ENCODE results near the gene VPS35. TPM values are rescaled to one million over a fixed set of nuclear protein-coding genes. Genes with fewer than 3 reads are reported as not detected.

VPS35 gene
- total RNA-seq, 1 experiment from 2014 or later = 86.8 TPM

DNA sequence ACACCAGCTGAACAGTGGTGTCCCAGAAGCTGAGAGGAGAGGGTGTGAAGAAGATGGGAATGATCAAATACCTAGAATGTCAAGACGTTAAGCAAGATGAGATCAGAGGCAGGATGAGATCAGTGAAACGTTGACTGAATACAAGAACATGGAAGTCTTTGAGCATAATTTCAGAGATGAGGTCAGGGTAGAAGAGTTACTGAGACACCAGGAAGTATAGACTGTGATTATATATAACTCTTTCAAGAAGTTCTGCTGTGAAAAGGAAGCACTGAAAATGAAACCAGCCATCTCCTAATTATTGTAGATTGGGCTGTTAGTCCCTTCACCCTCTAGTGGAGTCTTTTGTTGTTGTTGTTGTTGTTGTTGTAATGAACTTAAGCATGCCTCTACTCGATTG is 76.9 kb downstream of the VPS35 start:
- CTCF ChIA-PET = no interaction called here

DNA sequence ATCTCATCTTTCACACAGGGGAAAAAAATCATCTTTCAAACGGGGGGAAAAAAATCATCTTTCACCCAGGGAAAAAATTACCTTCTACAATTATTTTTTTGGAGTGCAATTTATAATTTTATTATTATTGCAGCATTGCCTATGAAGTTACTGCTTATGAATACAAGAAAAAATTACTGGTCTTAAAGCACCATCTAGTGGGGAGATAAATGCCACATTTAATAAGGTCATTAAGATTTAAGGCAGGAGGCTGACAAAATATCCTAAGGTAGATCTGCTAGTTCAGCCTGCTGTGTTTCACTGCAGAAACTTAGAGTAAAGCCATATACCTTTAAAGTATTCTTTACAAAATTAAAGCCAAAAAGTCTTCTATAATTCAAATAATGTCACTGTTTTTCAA is 81.4 kb downstream of the VPS35 start:
- H3K27me3 ChIP-seq (ENCODE audit: control insufficient read depth, insufficient read depth, low read length) = no peaks in the 10 kb centered on the region
- no peak overlapping the region for H3K4me3 ChIP-seq (ENCODE audit: low read depth in 2 of 2, low read length in 2 of 2)
- H3K36me3 ChIP-seq (ENCODE audit: control insufficient read depth, insufficient read depth, low read length) = peaks cover 4% of the 10 kb centered on the region; the same call in 1 of the 2 replicates
- DNase-seq (ENCODE audit: low read depth, low spot score) (no peak), ATAC-seq (no peak)
- in situ Hi-C loops (cut with HindIII; ENCODE audit: low pct_unique_long_range_greater_than_20kb, low sequenced_read_pairs) (no loop called here), intact Hi-C loops (cut with micrococcal nuclease; ENCODE audit: unreplicated experiment) (loop anchor here (5.0 kb wide), 1 partner anchor 50 kb away; no protein-coding TSS in a partner anchor)
- H3K4me1 ChIP-seq (ENCODE audit: control insufficient read depth, insufficient read depth, low read length) = no peaks in the 10 kb centered on the region
- H3K27ac ChIP-seq (ENCODE audit: low read length) = no peak overlapping the region
- H3K9me3 ChIP-seq (ENCODE audit: control insufficient read depth, insufficient read depth, low read depth, low read length) = no peaks in the 10 kb centered on the region
- ChIA-PET POLR2A (no interaction called here), CTCF (no interaction called here)
- no TSS peak for BruUV-seq (replicated peaks)
- TF ChIP-seq CTCF (IDR thresholded peaks at IDR 0.05) (peak; percentile 43; the same call in 1 of the 2 replicates), SIN3A (IDR thresholded peaks at IDR 0.05; ENCODE audit: borderline replicate concordance, insufficient read depth, low read depth, low read length) (no peak)

More for the DNA sequence above, 76.9 kb downstream of the VPS35 start:
- POLR2A ChIA-PET = no interaction called here
- Histone ChIP-seq H3K4me1 (ENCODE audit: control insufficient read depth, insufficient read depth, low read length) (no peaks in the 10 kb centered on the region), H3K4me3 (ENCODE audit: low read depth in 2 of 2, low read length in 2 of 2) (no peak overlapping the region), H3K27ac (ENCODE audit: low read length) (no peak overlapping the region), H3K27me3 (ENCODE audit: control insufficient read depth, insufficient read depth, low read length) (no peaks in the 10 kb centered on the region), H3K36me3 (ENCODE audit: control insufficient read depth, insufficient read depth, low read length) (peaks cover 3% of the 10 kb centered on the region; the same call in 1 of the 2 replicates), H3K9me3 (ENCODE audit: control insufficient read depth, insufficient read depth, low read depth, low read length) (no peaks in the 10 kb centered on the region)
- intact Hi-C loops (cut with micrococcal nuclease; ENCODE audit: unreplicated experiment) (no loop called here), in situ Hi-C loops (cut with HindIII; ENCODE audit: low pct_unique_long_range_greater_than_20kb, low sequenced_read_pairs) (no loop called here)
- DNase-seq (ENCODE audit: low read depth, low spot score) (no peak), ATAC-seq (no peak)
- TF ChIP-seq, protein P1, sequence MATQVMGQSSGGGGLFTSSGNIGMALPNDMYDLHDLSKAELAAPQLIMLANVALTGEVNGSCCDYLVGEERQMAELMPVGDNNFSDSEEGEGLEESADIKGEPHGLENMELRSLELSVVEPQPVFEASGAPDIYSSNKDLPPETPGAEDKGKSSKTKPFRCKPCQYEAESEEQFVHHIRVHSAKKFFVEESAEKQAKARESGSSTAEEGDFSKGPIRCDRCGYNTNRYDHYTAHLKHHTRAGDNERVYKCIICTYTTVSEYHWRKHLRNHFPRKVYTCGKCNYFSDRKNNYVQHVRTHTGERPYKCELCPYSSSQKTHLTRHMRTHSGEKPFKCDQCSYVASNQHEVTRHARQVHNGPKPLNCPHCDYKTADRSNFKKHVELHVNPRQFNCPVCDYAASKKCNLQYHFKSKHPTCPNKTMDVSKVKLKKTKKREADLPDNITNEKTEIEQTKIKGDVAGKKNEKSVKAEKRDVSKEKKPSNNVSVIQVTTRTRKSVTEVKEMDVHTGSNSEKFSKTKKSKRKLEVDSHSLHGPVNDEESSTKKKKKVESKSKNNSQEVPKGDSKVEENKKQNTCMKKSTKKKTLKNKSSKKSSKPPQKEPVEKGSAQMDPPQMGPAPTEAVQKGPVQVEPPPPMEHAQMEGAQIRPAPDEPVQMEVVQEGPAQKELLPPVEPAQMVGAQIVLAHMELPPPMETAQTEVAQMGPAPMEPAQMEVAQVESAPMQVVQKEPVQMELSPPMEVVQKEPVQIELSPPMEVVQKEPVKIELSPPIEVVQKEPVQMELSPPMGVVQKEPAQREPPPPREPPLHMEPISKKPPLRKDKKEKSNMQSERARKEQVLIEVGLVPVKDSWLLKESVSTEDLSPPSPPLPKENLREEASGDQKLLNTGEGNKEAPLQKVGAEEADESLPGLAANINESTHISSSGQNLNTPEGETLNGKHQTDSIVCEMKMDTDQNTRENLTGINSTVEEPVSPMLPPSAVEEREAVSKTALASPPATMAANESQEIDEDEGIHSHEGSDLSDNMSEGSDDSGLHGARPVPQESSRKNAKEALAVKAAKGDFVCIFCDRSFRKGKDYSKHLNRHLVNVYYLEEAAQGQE (IDR thresholded peaks at IDR 0.05; ENCODE audit: insufficient read depth in 1 of 2, low read depth in 2 of 2, low read length in 1 of 2) = no peak
- TF ChIP-seq POLR2AphosphoS5 (IDR thresholded peaks at IDR 0.05; ENCODE audit: low read depth, low read length) (no peak), SIN3A (IDR thresholded peaks at IDR 0.05; ENCODE audit: borderline replicate concordance, insufficient read depth, low read depth, low read length) (no peak), CTCF (IDR thresholded peaks at IDR 0.05) (no peak), TCF7L2 (IDR thresholded peaks at IDR 0.05; ENCODE audit: low read depth, low read length) (no peak)
- BruUV-seq (replicated peaks) = no TSS peak

Measured in Panc1 (cell line).